Liver (tissue), 9 donors: ENCODE data around the gene LANCL1. TPM values are rescaled to one million over a fixed set of nuclear protein-coding genes. Genes with fewer than 3 reads are reported as not detected.

Experiments used
- DNase-seq: peaks from one replicate; pipeline ENCODE4 v3.0.0-alpha.2; 2017; ENCODE audit warnings: low spot score
- H3K27ac ChIP-seq, 2 donors: one replicate each; pipeline ENCODE4 v1.7.0; 2013; ENCODE audit warnings: inconsistent platforms in 2 of 2, low read length in 2 of 2, control low read depth in 1 of 2, low read depth in 1 of 2, mild to moderate bottlenecking in 1 of 2
- H3K27me3 ChIP-seq, 4 donors: one replicate each; pipeline versions ENCODE4 v1.6.1 to v1.7.0; 2013; ENCODE audit warnings: low read length in 3 of 4, inconsistent platforms in 1 of 4, mild to moderate bottlenecking in 1 of 4, moderate library complexity in 1 of 4; ENCODE audit not compliant: control insufficient read depth in 4 of 4, insufficient read depth in 4 of 4
- H3K36me3 ChIP-seq, 4 donors: one replicate each; pipeline versions ENCODE4 v1.6.1 to v1.7.0; 2013; ENCODE audit warnings: low read length in 3 of 4, mild to moderate bottlenecking in 3 of 4, low read depth in 1 of 4, moderate library complexity in 1 of 4; ENCODE audit not compliant: control insufficient read depth in 4 of 4, insufficient read depth in 3 of 4
- H3K4me1 ChIP-seq, 4 donors: one replicate each; pipeline versions ENCODE4 v1.6.1 to v1.7.0; 2013; ENCODE audit warnings: low read length in 3 of 4, mild to moderate bottlenecking in 3 of 4, moderate library complexity in 1 of 4; ENCODE audit not compliant: control insufficient read depth in 4 of 4, insufficient read depth in 4 of 4
- H3K4me3 ChIP-seq, 3 donors: one replicate each; pipeline versions ENCODE4 v1.6.1 to v1.7.0; 2013; ENCODE audit warnings: low read length in 3 of 3, control low read depth in 1 of 3, low read depth in 1 of 3, mild to moderate bottlenecking in 1 of 3
- H3K9ac ChIP-seq, 2 donors: one replicate each; pipeline ENCODE4 v1.7.0; 2013; ENCODE audit warnings: low read length in 2 of 2, mild to moderate bottlenecking in 2 of 2, moderate library complexity in 2 of 2, control low read depth in 1 of 2, low read depth in 1 of 2
- H3K9me3 ChIP-seq, 4 donors: one replicate each; pipeline versions ENCODE4 v1.6.1 to v1.7.0; 2013; ENCODE audit warnings: low read length in 3 of 4; ENCODE audit not compliant: control insufficient read depth in 4 of 4
- EGR1 ChIP-seq, 2 donors: IDR thresholded peaks; 2 replicates each; pipeline ENCODE4 v1.6.1; 2016 to 2018; ENCODE audit warnings: antibody characterized with exemption in 2 of 2, low read depth in 2 of 2
- FOXA1 ChIP-seq: IDR thresholded peaks from 2 replicates; pipeline ENCODE4 v1.6.1; 2016; ENCODE audit warnings: antibody characterized with exemption
- FOXA2 ChIP-seq: IDR thresholded peaks from 2 replicates; pipeline ENCODE4 v1.6.1; 2016; ENCODE audit warnings: antibody characterized with exemption
- JUND ChIP-seq, 2 donors: IDR thresholded peaks; 2 replicates each; pipeline ENCODE4 v1.6.1; 2016; ENCODE audit warnings: antibody characterized with exemption in 2 of 2
- MAX ChIP-seq: IDR thresholded peaks from 2 replicates; pipeline ENCODE4 v1.6.1; 2016; ENCODE audit warnings: antibody characterized with exemption
- NR2F2 ChIP-seq: IDR thresholded peaks from 2 replicates; pipeline ENCODE4 v1.6.1; 2016; ENCODE audit warnings: antibody characterized with exemption
- RAD21 ChIP-seq, 2 donors: IDR thresholded peaks; 2 replicates each; pipeline ENCODE4 v1.6.1; 2016; ENCODE audit warnings: antibody characterized with exemption in 2 of 2, mild to moderate bottlenecking in 2 of 2
- REST ChIP-seq: IDR thresholded peaks from 2 replicates; pipeline ENCODE4 v1.6.1; 2016; ENCODE audit warnings: antibody characterized with exemption, mild to moderate bottlenecking
- RXRA ChIP-seq, 2 donors: IDR thresholded peaks; 2 replicates each; pipeline ENCODE4 v1.6.1; 2017 to 2018; ENCODE audit warnings: antibody characterized with exemption in 2 of 2, mild to moderate bottlenecking in 1 of 2
- SP1 ChIP-seq: IDR thresholded peaks from 2 replicates; pipeline ENCODE4 v1.6.1; 2018; ENCODE audit warnings: antibody characterized with exemption, mild to moderate bottlenecking
- TAF1 ChIP-seq: conservative IDR thresholded peaks from 2 replicates; pipeline ENCODE4 v1.6.1; 2016; ENCODE audit warnings: antibody characterized with exemption, mild to moderate bottlenecking
- YY1 ChIP-seq: IDR thresholded peaks from 2 replicates; pipeline ENCODE4 v1.6.1; 2016; ENCODE audit warnings: antibody characterized with exemption, mild to moderate bottlenecking
- ZBTB33 ChIP-seq: IDR thresholded peaks from 2 replicates; pipeline ENCODE4 v1.6.1; 2016; ENCODE audit warnings: antibody characterized with exemption
- WGBS: extraction: QIAGEN DNeasy Blood & Tissue Kit; methylation state at CpG from one replicate; pipeline ENCODE4 v1.1.7; 2013; 5-methylcytosine and 5-hydroxymethylcytosine counted together
- polyA plus RNA-seq, 2 donors: library from polyadenylated mRNA; stranded (reverse) in 1 of 2; unstranded in 1 of 2; fragments of 200-250 nt in 1 of 2; fragments of >200 nt in 1 of 2; fragmentation: Nextera tagmentation in 1 of 2; extraction: Ambion mirVana in 1 of 2; gene quantifications; one replicate each; pipeline versions ENCODE4 v1.2.1 to v1.2.3, GENCODE V29; 2013 to 2015
- total RNA-seq, 2 donors: library from RNA; depleted of rRNA; stranded (reverse); fragments of >200 nt; gene quantifications; one replicate each; pipeline ENCODE4 v1.2.3, GENCODE V29; 2014
- TF ChIP-seq, protein P1 (sequence below): IDR thresholded peaks from 2 replicates; pipeline ENCODE4 v1.6.1; 2016; ENCODE audit warnings: antibody characterized with exemption
- donor health status: healthy.
- donor health status: healthy.
- donor health status: healthy.
- donor health status: healthy.
- donor health status: healthy.

Gene LANCL1
- total and polyA plus RNA-seq, 4 donors: 7.2 to 21.0 (median 12.1) TPM

DNA sequence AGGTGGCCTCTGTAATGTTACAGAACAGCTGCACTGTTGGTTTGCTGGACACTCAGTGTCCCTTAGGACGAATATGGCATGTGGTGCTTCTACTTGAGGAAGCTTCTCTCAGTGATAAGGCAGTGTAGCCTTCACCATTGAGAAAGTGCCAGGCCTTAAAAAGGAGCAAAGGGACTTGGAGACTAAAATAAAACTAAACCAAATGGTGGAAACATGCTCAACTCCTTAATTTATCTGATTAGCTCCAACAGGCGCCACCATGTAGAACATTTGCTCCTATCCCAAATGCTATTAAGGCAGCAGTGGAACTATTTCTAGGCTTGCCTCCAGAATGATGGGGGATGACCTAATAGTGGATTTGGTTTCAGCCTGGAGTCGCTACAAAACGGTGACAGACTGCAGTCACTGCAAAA is 84.1 kb downstream of the LANCL1 start:
- WGBS: 84% methylated on average over 4 of the region's 4 CpGs
- DNase-seq: no peak
- Histone ChIP-seq H3K4me1 (no peaks in the 10 kb centered on the region), H3K4me3 (no peak overlapping the region), H3K9me3 (no peaks in the 10 kb centered on the region), H3K36me3 (no peaks in the 10 kb centered on the region), H3K27me3 (peaks cover 0 to 5% (median 0%) of the 10 kb centered on the region in 4 donors), H3K27ac (no peak overlapping the region), H3K9ac (no peak overlapping the region)
- TF ChIP-seq FOXA1 (no peak), RAD21 (IDR thresholded peaks at IDR 0.05) (no peak), MAX (no peak), NR2F2 (no peak), FOXA2 (no peak), EGR1 (IDR thresholded peaks at IDR 0.05; ENCODE audit: low read depth in 2 of 2) (no peak), YY1 (no peak), TAF1 (no peak), REST (no peak), RXRA (IDR thresholded peaks at IDR 0.05) (no peak)
- TF ChIP-seq, protein P1, sequence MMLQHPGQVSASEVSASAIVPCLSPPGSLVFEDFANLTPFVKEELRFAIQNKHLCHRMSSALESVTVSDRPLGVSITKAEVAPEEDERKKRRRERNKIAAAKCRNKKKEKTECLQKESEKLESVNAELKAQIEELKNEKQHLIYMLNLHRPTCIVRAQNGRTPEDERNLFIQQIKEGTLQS: no peak

DNA sequence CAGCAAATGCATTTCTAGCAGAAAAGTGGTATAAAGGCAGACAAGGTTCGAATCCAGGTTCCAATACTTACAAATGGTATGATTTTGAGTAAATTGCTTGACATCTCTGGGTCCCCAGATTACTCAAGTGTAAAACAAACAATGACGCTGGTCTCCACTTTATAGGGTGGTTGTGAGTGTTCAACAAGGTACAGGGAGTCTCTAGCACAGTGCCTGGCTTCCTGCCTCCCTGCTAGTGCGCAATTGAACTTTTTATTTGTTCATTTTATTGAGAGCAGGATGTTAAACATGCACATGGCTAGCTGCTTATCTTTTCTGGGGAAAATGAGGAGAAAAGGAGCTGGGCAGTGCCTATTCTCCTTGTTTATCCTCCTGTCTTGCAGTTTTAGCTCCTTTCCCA is 86.7 kb downstream of the LANCL1 start:
- 73% methylated on average over 3 of the region's 3 CpGs for WGBS

More for the DNA sequence above, 86.7 kb downstream of the LANCL1 start:
- Histone ChIP-seq H3K27ac (no peak overlapping the region), H3K27me3 (peaks cover 0 to 5% (median 0%) of the 10 kb centered on the region in 4 donors), H3K4me3 (no peak overlapping the region), H3K9me3 (no peaks in the 10 kb centered on the region), H3K9ac (no peak overlapping the region), H3K36me3 (no peaks in the 10 kb centered on the region), H3K4me1 (no peaks in the 10 kb centered on the region)
- DNase-seq: no peak
- TF ChIP-seq SP1: no peak
- TF ChIP-seq FOXA2: no peak
- TF ChIP-seq MAX: no peak
- no peak for TF ChIP-seq TAF1
- TF ChIP-seq RAD21 (IDR thresholded peaks at IDR 0.05): no peak
- no peak for TF ChIP-seq JUND (IDR thresholded peaks at IDR 0.05)
- no peak for TF ChIP-seq FOXA1
- TF ChIP-seq REST: no peak
- TF ChIP-seq ZBTB33: no peak
- TF ChIP-seq YY1: no peak
- TF ChIP-seq RXRA (IDR thresholded peaks at IDR 0.05): no peak
- TF ChIP-seq, protein P1: no peak
